B cell (primary cell): ENCODE data around the gene SDK1. TPM values are rescaled to one million over a fixed set of nuclear protein-coding genes. Genes with fewer than 3 reads are reported as not detected.

ENCODE experiments used
- ATAC-seq: fragments of 200-7000 bp; cut with Tn5 transposase; one replicate; pipeline ENCODE4 v1.10.0; 2021; ENCODE audit warnings: low read depth, mild to moderate bottlenecking, moderate number of reproducible peaks, moderate library complexity
- CTCF ChIA-PET: fragments of 350-600 bp; sonication (Branson Sonifier 250); formaldehyde crosslinking; loops from one replicate; lab custom pipeline; 2021; ENCODE audit warnings: antibody characterized with exemption, inconsistent platforms; lab: Charles Lee
- POLR2A ChIA-PET: fragments of 350-600 bp; sonication (Branson Sonifier 250); formaldehyde crosslinking; loops from one replicate; lab custom pipeline; 2021; ENCODE audit warnings: antibody characterized with exemption; lab: Charles Lee
- DNase-seq: peaks from one replicate; pipeline ENCODE4 v3.0.0; 2013
- H2AFZ ChIP-seq: 2 replicates; pipeline ENCODE4 v1.6.1; 2012; ENCODE audit warnings: mild to moderate bottlenecking, low read depth, low read length; ENCODE audit not compliant: insufficient read depth, poor library complexity, severe bottlenecking
- H3K27ac ChIP-seq, 2 donors: 1 replicate in 1 of 2; 2 replicates in 1 of 2; pipeline ENCODE4 v1.5.1; 2012 to 2013; ENCODE audit warnings: low read length in 2 of 2, mild to moderate bottlenecking in 2 of 2, moderate library complexity in 1 of 2
- H3K27me3 ChIP-seq, 4 experiments: fragments of 200-600 bp in 1 of 4; sonication (generic) in 1 of 4; replicated peaks in 1 of 4; 1 replicate in 2 of 4; 2 replicates in 2 of 4; pipeline versions ENCODE4 v1.6.1 to v1.7.0; 2013 to 2016; ENCODE audit warnings: low read length in 3 of 4, mild to moderate bottlenecking in 2 of 4, mixed read lengths in 1 of 4, moderate library complexity in 1 of 4; ENCODE audit not compliant: insufficient read depth in 4 of 4, control insufficient read depth in 3 of 4; ENCODE audit errors: control extremely low read depth in 1 of 4
- H3K36me3 ChIP-seq, 2 experiments: replicated peaks in 1 of 2; 1 replicate in 1 of 2; 2 replicates in 1 of 2; pipeline versions ENCODE4 v1.6.1 to v1.7.1; 2013; ENCODE audit warnings: low read length in 1 of 2; ENCODE audit not compliant: insufficient read depth in 2 of 2, control insufficient read depth in 1 of 2; ENCODE audit errors: control extremely low read depth in 1 of 2, extremely low read depth in 1 of 2
- H3K4me1 ChIP-seq, 2 donors: fragments of 200-600 bp in 1 of 2; sonication (generic) in 1 of 2; 1 replicate in 1 of 2; 2 replicates in 1 of 2; pipeline versions ENCODE4 v1.5.1 to v1.6.1; 2013 to 2017; ENCODE audit warnings: low read length in 2 of 2; ENCODE audit not compliant: control insufficient read depth in 2 of 2, insufficient read depth in 2 of 2
- H3K4me2 ChIP-seq: replicated peaks from 2 replicates; pipeline ENCODE3; 2012; ENCODE audit warnings: mild to moderate bottlenecking, low read depth, low read length; ENCODE audit not compliant: poor library complexity, severe bottlenecking
- H3K4me3 ChIP-seq, 5 experiments: fragments of 200-600 bp in 1 of 5; sonication (generic) in 1 of 5; 1 replicate in 3 of 5; 2 replicates in 2 of 5; pipeline versions ENCODE4 v1.5.1 to v1.7.0; 2011 to 2016; ENCODE audit warnings: low read length in 4 of 5, mild to moderate bottlenecking in 4 of 5, low read depth in 2 of 5, control low read depth in 1 of 5, moderate library complexity in 1 of 5; ENCODE audit not compliant: insufficient read depth in 1 of 5; ENCODE audit errors: control extremely low read depth in 1 of 5, extremely low read depth in 1 of 5
- H3K79me2 ChIP-seq: fragments of 200-600 bp; sonication (generic); one replicate; pipeline ENCODE4 v1.6.0; 2016; ENCODE audit warnings: low read length; ENCODE audit not compliant: control insufficient read depth, insufficient read depth
- H3K9ac ChIP-seq: fragments of 200-600 bp; sonication (generic); 2 replicates; pipeline ENCODE4 v1.6.1; 2017; ENCODE audit warnings: mild to moderate bottlenecking, low read length, moderate library complexity
- H3K9me3 ChIP-seq, 3 donors: one replicate each; pipeline versions ENCODE4 v1.6.1 to v1.7.1; 2013; ENCODE audit warnings: low read length in 2 of 3; ENCODE audit not compliant: control insufficient read depth in 2 of 3, insufficient read depth in 1 of 3; ENCODE audit errors: control extremely low read depth in 1 of 3
- H4K20me1 ChIP-seq: 2 replicates; pipeline ENCODE4 v1.6.0; 2012; ENCODE audit warnings: mild to moderate bottlenecking, low read length; ENCODE audit not compliant: insufficient read depth, control insufficient read depth, poor library complexity, severe bottlenecking
- H3K27ac Mint-ChIP-seq: one replicate; pipeline ENCODE4 v1.8.0; 2021; ENCODE audit warnings: mixed read lengths
- H3K27me3 Mint-ChIP-seq: one replicate; pipeline ENCODE4 v1.8.0; 2021; ENCODE audit warnings: mixed read lengths
- H3K4me1 Mint-ChIP-seq: one replicate; pipeline ENCODE4 v1.8.0; 2021; ENCODE audit warnings: mixed read lengths
- H3K4me3 Mint-ChIP-seq: one replicate; pipeline ENCODE4 v1.8.0; 2021; ENCODE audit warnings: mixed read lengths
- H3K9me3 Mint-ChIP-seq: one replicate; pipeline ENCODE4 v1.8.0; 2022; ENCODE audit warnings: mixed read lengths; ENCODE audit not compliant: insufficient read depth
- CTCF ChIP-seq: fragments of 200-600 bp; IDR thresholded peaks from one replicate; pipeline ENCODE4 v1.8.0; 2022; ENCODE audit warnings: antibody characterized with exemption, mild to moderate bottlenecking
- EZH2 ChIP-seq: IDR thresholded peaks from 2 replicates; pipeline ENCODE4 v1.6.1; 2012; ENCODE audit warnings: borderline replicate concordance, low read depth, mild to moderate bottlenecking, moderate library complexity, low read length; ENCODE audit not compliant: insufficient read depth, poor library complexity, severe bottlenecking
- WGBS: methylation state at CpG from one replicate; pipeline ENCODE4 v1.1.5; 2013; ENCODE audit warnings: missing lambda C conversion rate; ENCODE audit not compliant: insufficient coverage; 5-methylcytosine and 5-hydroxymethylcytosine counted together
- intact Hi-C: fragments of 100-400 bp; cut with micrococcal nuclease; formaldehyde crosslinking; loops from one replicate; pipeline ENCODE4 v1.10.0; 2022
- polyA plus RNA-seq: library from polyadenylated mRNA; depleted of rRNA; stranded (reverse); fragments of >200 nt; gene quantifications from 2 replicates; pipeline ENCODE4 v1.2.3, GENCODE V29; 2012
- total RNA-seq, 2 donors: library from RNA; stranded (reverse); fragments of 120-200 nt in 1 of 2; gene quantifications; 1 replicate in 1 of 2; 2 replicates in 1 of 2; pipeline versions ENCODE4 v1.2.3 to v1.2.4, GENCODE V29; 2013 to 2022

The SDK1 gene
- total and polyA plus RNA-seq, 2 donors (not counting 1 experiment from before 2014, with no cell fraction given) = 0.73 to 2.0 TPM

DNA sequence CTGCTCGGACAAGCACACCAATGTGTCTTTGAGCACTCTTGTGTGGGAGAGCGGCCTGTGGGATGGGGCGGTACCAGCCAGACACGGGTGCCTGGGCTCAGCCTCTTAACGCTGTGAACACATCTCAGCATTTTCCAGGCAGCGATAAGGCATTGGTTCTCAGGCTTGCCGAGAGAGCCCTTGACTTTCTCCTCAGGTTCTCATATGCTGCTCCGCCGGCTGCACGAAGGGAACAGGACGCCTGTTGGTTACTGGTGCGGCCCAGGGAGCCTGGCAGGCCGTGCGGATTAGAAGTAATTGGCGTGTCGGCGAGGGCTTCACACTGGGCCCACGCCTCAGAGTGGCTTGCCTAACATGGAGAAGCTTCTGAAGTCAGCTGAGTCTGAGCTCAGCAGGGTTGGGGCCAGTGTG is 924.3 kb downstream of the SDK1 start:
- Histone ChIP-seq H3K4me2 (no peak overlapping the region), H3K4me1 (no peaks in the 10 kb centered on the region), H3K9ac (no peak overlapping the region), H2AFZ (no peak overlapping the region), H4K20me1 (no peaks in the 10 kb centered on the region), H3K27ac (no peak overlapping the region), H3K79me2 (no peaks in the 10 kb centered on the region), H3K9me3 (peaks cover 0 to 30% (median 0%) of the 10 kb centered on the region in 3 donors), H3K36me3 (no peaks in the 10 kb centered on the region), H3K27me3 (no peaks in the 10 kb centered on the region), H3K4me3 (no peak overlapping the region)
- no peaks in the 10 kb centered on the region for H3K27me3 Mint-ChIP-seq
- intact Hi-C loops = no loop called here
- no peak overlapping the region for H3K27ac Mint-ChIP-seq
- WGBS = 96% methylated on average over 18 of the region's 18 CpGs
- ChIA-PET CTCF (no interaction called here), POLR2A (no interaction called here)
- H3K4me3 Mint-ChIP-seq = no peak overlapping the region
- no peak for TF ChIP-seq CTCF
- TF ChIP-seq EZH2 = no peak
- DNase-seq (no peak), ATAC-seq (no peak)
- no peaks in the 10 kb centered on the region for H3K9me3 Mint-ChIP-seq
- H3K4me1 Mint-ChIP-seq = no peaks in the 10 kb centered on the region

DNA sequence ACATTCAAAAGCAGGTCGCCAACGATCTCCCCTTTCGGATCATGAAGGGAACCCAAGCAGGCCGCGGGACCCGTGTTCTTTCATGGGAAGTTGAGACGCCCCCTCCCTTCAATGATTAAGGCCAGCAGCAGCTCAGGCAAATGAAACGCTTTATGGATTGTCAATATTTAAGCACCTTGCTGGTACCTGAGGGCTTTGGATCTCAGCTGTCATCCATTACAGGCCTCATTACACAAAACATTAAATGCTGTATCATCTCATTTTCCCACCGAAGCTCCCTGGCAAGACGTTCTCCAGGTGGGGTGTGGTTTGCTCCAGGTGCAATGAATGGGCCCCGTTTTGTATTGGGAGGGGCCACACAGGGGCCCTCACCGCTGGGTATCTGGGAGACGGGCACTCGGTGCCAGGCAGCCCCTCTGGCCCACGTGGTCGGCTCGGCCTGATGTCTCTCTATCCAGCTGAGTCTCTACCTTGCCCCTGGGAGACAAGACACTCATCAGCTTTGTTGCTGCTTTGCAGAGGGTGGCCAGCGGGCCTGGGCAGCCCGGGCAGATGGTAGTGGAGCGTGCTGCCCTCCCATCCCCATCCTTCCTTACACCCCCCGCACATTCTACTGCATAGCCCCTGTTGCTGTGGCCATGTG is 925.0 kb downstream of the SDK1 start:
- no peaks in the 10 kb centered on the region for H3K27me3 ChIP-seq
- Mint-ChIP-seq H3K27ac (no peak overlapping the region), H3K27me3 (no peaks in the 10 kb centered on the region), H3K4me3 (no peak overlapping the region), H3K4me1 (no peaks in the 10 kb centered on the region), H3K9me3 (no peaks in the 10 kb centered on the region)
- H3K9ac ChIP-seq = no peak overlapping the region
- WGBS = 87% methylated on average over 20 of the region's 21 CpGs
- intact Hi-C loops = no loop called here
- H2AFZ ChIP-seq = no peak overlapping the region
- no peak for TF ChIP-seq CTCF
- TF ChIP-seq EZH2 = no peak
- no peaks in the 10 kb centered on the region for H4K20me1 ChIP-seq
- H3K36me3 ChIP-seq = no peaks in the 10 kb centered on the region
- H3K9me3 ChIP-seq = peaks cover 0 to 28% (median 0%) of the 10 kb centered on the region in 3 donors
- H3K27ac ChIP-seq = no peak overlapping the region
- CTCF ChIA-PET = no interaction called here
- no peak for ATAC-seq
- POLR2A ChIA-PET = no interaction called here
- H3K4me2 ChIP-seq = no peak overlapping the region
- no peak for DNase-seq
- no peaks in the 10 kb centered on the region for H3K4me1 ChIP-seq
- no peak overlapping the region for H3K4me3 ChIP-seq
- H3K79me2 ChIP-seq = no peaks in the 10 kb centered on the region
